ENCODE results near the gene ZNF541. TPM values are rescaled to one million over a fixed set of nuclear protein-coding genes. Genes with fewer than 3 reads are reported as not detected.

Gene ZNF541
- polyA plus RNA-seq, 1 experiment: not detected

- H3K9me3 ChIP-seq (ENCODE audit: control insufficient read depth, insufficient read depth, low read length): no peaks in the 10 kb centered on the region; the same call in 1 of the 2 replicates
- CTCF ChIA-PET: interaction anchor here (1.6 to 3.7 kb wide), 2 partner anchors 14 to 45 kb away, joined by 7 to 19 read pairs; partner anchors contain the start of genes KPTN and NAPA
- H3K27me3 ChIP-seq (ENCODE audit: control insufficient read depth, insufficient read depth, low read length): peaks cover 12% of the 10 kb centered on the region
- H3K4me3 ChIP-seq (ENCODE audit: low read depth, low read length): no peak overlapping the region
- TF ChIP-seq CTCF (IDR thresholded peaks at IDR 0.05; ENCODE audit: low read depth, low read length): no peak
- no peak overlapping the region for H3K27ac ChIP-seq (ENCODE audit: low read depth, low read length)
- POLR2A ChIA-PET: interaction anchor here (0.7 kb wide), 1 partner anchor 69 kb away, joined by 5 read pairs; no protein-coding TSS in a partner anchor
- DNase-seq (ENCODE audit: low read depth, low spot score): no peak
Measured at GRCh38 chr19:47529018-47529742, 43.8 kb downstream of the ZNF541 start.

GRCh38 chr19:47526798-47527197, 46.1 kb downstream of the ZNF541 start:
- POLR2A ChIA-PET: no interaction called here
- no peaks in the 10 kb centered on the region; the same call in 1 of the 2 replicates for H3K9me3 ChIP-seq (ENCODE audit: control insufficient read depth, insufficient read depth, low read length)
- CTCF ChIA-PET: no interaction called here
- peaks cover 18% of the 10 kb centered on the region for H3K27me3 ChIP-seq (ENCODE audit: control insufficient read depth, insufficient read depth, low read length)
- no peak for DNase-seq (ENCODE audit: low read depth, low spot score)
- no peak overlapping the region for H3K27ac ChIP-seq (ENCODE audit: low read depth, low read length)
- no peak overlapping the region for H3K4me3 ChIP-seq (ENCODE audit: low read depth, low read length)
- no peak for TF ChIP-seq CTCF (IDR thresholded peaks at IDR 0.05; ENCODE audit: low read depth, low read length)

GRCh38 chr19:47523473-47523872, 49.5 kb downstream of the ZNF541 start:
- H3K4me3 ChIP-seq (ENCODE audit: low read depth, low read length): no peak overlapping the region
- H3K27ac ChIP-seq (ENCODE audit: low read depth, low read length): no peak overlapping the region
- TF ChIP-seq CTCF (IDR thresholded peaks at IDR 0.05; ENCODE audit: low read depth, low read length): no peak
- no peaks in the 10 kb centered on the region for H3K9me3 ChIP-seq (ENCODE audit: control insufficient read depth, insufficient read depth, low read length)
- CTCF ChIA-PET: interaction anchor here (0.6 to 1.0 kb wide), 3 partner anchors 8 to 981 kb away, joined by 3 to 8 read pairs (median 4); partner anchors contain the start of gene DHX34
- POLR2A ChIA-PET: interaction anchor here (0.6 kb wide), 2 partner anchors 49 to 78 kb away, joined by 3 to 5 read pairs; no protein-coding TSS in a partner anchor
- DNase-seq (ENCODE audit: low read depth, low spot score): no peak
- H3K27me3 ChIP-seq (ENCODE audit: control insufficient read depth, insufficient read depth, low read length): peaks cover 31% of the 10 kb centered on the region

Small RNA genes within 50 kb of the gene (small RNA-seq; reads per million reads assigned to genes)
- gene RN7SL322P (ENCODE audit: insufficient read length, low read depth): not detected

Other genes starting within 250 kb of the ZNF541 start
- not detected in 2 replicates for gene C5AR2, start 241.0 kb downstream of the ZNF541 start, polyA plus RNA-seq (2011; rRNA removed)
- 4.2 and 6.0 TPM in 2 replicates for gene DHX34, start 223.8 kb downstream of the ZNF541 start, polyA plus RNA-seq (2011; rRNA removed)
- 21.6 and 27.2 TPM in 2 replicates for gene MEIS3, start 153.6 kb downstream of the ZNF541 start, polyA plus RNA-seq (2011; rRNA removed)
- gene SLC8A2, start 101.3 kb downstream of the ZNF541 start, polyA plus RNA-seq (2011; rRNA removed): 0.05 TPM in 1 of 2 replicates, not detected in the other
- gene KPTN, start 88.9 kb downstream of the ZNF541 start, polyA plus RNA-seq (2011; rRNA removed): 5.7 and 7.4 TPM in 2 replicates
- 84.1 and 102 TPM in 2 replicates for gene NAPA, start 58.1 kb downstream of the ZNF541 start, polyA plus RNA-seq (2011; rRNA removed)
- gene BICRA, start 36.0 kb upstream of the ZNF541 start, polyA plus RNA-seq (2011; rRNA removed): 0.65 and 0.72 TPM in 2 replicates
- 84.0 and 126 TPM in 2 replicates for gene EHD2, start 140.3 kb upstream of the ZNF541 start, polyA plus RNA-seq (2011; rRNA removed)
- gene NOP53, start 172.4 kb upstream of the ZNF541 start, polyA plus RNA-seq (2011; rRNA removed): 114 and 123 TPM in 2 replicates
- 177 and 221 TPM in 2 replicates for gene SELENOW, start 205.6 kb upstream of the ZNF541 start, polyA plus RNA-seq (2011; rRNA removed)
- gene TPRX1, start 231.4 kb upstream of the ZNF541 start, polyA plus RNA-seq (2011; rRNA removed): not detected in 2 replicates
- gene CRX, start 248.8 kb upstream of the ZNF541 start, polyA plus RNA-seq (2011; rRNA removed): not detected in 2 replicates